NCI-H82 treated with DMSO at 0.1 percent for 48 hours (cell line): ENCODE results near the gene CCDC14.
A peak's percentile ranks its signal among the peaks of the same experiment; 100 is the strongest.
"Not testable (repeated sequence)": the region's sequence is repeated elsewhere in the genome, so short reads cannot be mapped to it uniquely, and the experiment has no call there.

Experiments
- DNase-seq: peaks from one replicate; lab custom pipeline; 2025; ENCODE audit not compliant: unreplicated experiment; lab: John Stamatoyannopoulos, UW

The CCDC14 gene

DNA sequence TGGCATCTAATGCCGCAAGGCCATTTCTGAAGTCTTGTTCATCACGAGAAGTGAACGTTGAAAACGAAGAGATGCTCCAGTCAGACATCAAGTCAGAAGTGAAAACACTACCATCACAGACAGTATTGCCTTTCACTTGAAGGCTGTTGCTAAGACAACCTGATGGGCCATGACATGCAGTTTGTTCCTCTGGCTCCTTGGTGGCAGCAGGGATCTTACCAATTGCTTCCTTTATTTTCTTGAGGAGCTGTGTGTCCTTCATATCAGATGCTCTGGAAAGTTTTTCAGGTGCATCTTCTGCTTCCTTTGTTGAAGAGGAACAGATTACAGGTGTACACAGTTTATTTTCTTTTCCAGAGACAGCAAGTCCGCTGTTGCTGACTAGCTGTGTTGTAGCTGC, 46.2 kb downstream of the CCDC14 start:
- DNase-seq = no peak

DNA sequence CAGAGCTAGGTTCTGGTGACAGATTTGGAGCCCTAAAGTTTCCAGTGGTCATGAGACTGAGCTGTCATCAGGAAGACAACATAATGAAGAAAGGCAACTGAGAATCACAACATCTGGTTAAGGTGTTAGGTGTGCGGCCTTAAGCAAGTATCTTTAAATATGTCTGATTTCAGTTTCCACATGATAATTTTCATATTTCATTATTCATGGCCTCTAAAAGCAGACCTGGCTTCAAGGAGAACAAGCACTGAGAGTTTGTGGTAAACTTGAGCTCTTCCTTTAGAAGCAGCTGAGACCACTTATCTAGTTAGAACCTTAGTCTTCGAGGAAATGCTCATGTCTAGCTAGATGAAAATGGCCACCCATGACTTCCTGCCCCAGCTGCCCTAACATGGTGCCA, 51.2 kb downstream of the CCDC14 start:
- DNase-seq = no peak

DNA sequence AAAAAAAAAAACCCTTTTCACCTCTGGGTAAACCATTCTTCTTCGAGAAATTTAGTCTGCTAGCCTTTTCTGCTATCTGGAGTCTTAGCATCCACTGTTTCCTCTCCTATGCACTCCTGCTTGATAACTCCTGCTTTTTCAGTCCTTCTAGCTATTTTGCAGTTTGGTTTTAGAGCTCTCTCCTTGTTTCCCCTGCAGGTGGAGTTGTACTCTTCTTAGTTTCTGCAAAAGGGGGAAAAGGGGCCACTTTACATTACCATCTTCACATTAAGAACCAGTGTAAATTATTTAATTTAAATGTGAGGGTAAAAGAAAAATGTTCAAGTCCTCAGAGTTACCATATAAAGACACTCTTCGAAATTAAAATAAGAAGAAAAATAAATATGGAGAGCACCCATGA, 53.3 kb downstream of the CCDC14 start:
- DNase-seq = no peak

DNA sequence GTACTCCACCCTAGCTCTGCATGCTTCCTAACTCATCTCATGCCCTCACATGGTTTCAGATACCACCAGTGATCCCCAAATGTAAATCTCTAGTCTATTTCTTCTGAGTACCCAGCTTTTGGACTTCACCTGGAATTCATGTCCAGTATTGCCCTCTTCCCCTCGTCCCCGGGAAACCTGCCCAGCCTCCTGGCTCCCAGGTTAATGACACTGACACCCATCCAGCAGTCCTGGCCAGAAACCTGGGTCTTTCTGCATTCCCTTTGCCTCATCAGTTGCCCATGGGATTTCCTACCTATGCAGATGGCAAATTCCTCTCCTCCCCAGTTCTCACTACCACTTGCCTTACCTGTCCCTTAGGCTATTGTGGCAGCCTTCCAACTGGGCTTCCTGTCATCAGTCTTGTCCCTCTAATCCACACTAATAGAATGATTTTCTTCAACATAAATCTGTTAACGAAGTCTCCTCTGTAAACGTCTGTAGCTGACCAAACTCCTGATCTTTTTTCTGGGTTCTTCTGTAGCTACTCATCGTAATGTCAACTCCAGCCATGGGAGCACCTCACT, 61.6 kb downstream of the CCDC14 start:
- no peak for DNase-seq

DNA sequence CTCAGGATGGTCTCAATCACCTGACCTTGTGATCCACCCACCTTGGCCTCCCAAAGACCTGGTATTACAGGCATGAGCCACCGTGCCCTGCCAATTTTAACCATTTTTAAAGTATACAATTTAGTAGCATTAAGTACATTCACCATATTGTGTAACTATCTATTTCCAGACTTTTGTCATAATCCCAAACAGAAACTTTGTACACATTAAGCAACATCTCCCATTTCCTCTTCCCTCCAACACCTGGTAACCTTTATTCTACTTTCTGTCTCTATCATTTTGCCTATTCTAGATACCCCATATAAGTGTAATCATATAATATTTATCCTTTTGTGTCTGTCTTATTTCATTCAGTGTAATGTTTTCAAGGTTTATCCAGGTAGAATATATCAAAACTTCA, 68.0 kb downstream of the CCDC14 start:
- no peak for DNase-seq

DNA sequence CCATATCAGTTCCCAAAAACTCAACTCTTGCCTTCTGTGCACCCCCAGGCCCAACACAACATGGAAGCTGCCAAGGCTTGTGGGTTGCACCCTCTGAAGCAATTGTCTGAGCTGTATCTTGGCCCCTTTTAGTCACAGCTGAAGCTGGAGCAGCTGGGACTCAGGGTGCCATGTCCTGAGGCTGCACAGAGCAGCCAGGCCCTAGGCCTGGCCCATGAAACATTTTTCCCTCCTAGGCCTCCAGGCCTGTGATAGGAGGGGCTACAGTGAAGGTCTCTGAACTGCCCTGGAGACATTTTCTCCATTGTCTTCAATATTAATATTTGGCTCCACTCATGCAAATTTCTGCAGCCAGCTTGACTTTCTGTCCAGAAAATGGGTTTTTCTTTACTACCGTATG, 68.8 kb downstream of the CCDC14 start:
- DNase-seq = no peak

DNA sequence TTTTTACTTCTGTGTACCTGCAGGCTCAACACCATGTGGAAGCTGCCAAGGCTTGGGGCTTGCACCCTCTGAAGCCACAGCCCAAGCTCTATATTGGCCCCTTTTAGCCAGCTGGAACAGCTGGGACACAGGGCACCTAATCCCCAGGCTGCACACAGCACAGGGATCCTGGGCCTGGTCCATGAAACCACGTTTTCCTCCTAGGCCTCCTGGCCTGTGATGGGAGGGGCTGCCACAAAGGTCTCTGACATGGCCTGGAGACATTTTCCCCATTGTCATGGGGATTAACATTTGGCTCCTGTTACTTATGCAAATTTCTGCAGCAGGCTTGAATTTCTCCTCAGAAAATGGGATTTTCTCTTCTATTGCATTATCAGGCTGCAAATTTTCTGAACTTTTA, 70.0 kb downstream of the CCDC14 start:
- DNase-seq = not testable (repeated sequence)

DNA sequence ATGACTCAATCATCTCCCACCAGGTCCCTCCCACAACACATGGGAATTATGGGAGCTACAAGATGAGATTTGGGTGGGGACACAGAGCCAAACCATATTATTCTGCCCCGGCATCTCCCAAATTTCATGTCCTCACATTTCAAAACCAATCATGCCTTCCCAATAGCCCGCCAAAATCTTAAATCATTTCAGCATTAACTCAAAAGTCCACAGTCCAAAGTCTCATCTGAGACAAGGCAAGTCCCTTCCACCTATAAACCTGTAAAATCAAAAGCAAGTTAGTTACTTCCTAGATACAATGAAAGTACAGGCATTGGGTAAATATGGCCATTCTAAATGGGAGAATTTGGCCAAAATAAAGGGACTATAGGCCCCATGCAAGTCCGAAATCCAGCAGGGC, 70.9 kb downstream of the CCDC14 start:
- not testable (repeated sequence) for DNase-seq

DNA sequence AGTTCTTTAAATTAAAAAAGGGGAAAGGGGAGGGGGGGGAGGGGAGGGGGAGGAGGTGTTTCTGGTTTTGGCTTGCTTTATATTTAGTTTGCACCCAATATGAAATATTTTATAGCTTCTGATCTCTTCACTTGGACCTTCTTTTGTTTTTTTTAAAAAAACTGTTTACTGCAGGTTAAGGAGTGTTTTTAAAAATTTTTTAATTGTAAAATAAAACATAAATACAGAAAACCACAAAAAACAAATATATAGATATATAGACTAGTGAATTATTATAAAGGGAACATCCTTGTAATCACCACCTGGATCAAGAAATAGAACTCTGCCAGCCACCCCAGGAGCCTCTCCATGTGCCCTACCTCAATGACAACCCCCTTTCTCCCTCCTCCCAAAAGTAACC, 76.0 kb downstream of the CCDC14 start:
- DNase-seq = no peak

DNA sequence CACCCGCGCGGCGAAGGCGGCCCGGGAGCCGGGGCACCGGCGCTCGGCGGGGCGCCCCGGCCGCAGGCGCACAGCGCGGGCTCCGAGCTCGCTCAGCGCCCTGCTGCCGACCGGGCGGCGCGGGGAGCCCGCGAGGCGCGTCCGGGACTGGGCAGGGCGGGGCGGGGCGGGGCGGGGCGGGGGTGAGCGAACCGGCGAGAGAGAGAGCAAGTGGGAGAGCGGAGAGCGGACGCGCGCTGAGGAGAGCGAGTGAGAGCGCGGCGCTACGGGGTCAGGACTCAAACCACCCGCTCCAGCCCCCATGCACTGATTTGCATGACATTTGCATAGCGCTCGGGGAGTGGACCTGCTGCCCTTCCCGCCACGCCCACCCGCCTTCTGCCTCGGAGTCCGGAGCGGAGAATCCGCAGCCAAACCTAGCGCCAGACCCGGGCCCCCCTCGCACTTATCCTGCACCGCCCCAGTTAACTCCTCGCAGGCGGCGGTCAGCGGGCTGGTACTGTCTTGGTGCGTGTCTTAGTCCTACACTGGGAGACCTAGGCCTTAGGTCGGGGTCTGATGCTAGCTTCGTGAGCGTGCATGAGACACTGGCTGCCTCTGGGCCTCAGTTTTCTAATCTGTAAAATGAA, 76.7 kb downstream of the CCDC14 start, which contains the start of gene MYLK:
Gene MYLK, minus strand, starts transcription at position 130 of the 629 bp plus-strand sequence. CDS start 90,491 bp downstream, outside the sequence.
- peak; percentile 92 for DNase-seq

DNA sequence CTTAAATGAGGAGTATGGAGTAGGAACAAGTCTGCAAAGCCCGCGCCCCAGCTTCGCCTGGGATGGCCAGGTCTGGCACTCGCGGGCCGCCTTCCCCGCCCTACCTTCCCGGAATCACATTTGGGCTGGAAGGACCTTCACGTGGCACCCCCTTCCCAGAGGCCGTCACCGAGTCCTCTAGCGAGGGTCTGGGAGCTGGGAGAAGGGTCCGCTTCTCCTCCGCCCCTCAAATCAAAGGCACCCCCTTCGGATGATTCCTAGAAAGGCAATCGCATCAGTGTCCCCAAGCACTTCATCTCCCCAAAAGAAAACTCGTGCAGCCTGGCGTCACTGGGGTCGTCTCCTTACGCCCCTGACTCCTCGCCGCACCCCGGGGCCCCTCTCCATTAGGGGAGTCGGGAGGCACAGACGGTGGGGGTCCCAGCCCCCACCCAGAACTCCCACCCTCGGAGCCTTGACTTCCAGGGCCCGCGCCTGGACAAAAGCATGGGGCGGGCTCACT, 77.3 kb downstream of the CCDC14 start:
- DNase-seq = no peak

DNA sequence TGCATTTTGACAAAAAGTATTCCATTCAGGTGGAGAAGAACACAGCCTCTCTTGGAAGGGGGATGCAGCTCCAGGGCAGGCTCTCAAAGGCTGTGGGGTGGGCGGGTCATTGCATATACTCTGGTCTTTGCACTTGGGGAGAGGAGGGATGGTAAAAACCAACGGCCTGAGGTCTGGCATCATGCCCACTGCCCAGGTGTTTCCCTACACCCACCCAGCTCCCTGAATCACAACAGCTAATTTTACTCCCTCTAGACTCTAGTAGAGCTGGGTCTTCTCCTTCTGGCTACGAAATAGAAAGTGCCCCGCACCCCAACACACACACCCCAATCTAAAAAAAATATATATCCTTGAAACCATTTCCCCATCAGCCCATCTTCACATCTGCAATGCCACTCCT, 77.9 kb downstream of the CCDC14 start:
- DNase-seq = no peak

DNA sequence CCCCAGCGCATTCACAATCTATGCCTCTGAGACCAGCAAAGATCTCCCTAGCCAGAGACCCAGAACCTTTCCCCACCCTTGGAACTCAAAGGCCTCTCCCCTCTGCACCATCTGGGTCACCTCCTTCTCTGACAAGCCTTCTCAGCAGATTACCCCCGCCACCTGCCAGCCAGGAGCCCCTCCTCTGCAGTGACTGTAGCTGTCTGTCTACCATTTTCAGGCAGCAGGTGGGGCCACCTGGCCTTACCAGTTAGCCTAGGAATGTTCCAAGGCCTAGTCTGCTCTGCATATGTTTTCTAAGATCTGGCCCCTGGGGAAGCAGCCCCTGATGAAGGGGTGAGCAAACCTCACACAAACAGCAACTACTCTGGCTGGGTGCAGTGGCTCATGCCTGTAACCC, 79.3 kb downstream of the CCDC14 start:
- DNase-seq = no peak

DNA sequence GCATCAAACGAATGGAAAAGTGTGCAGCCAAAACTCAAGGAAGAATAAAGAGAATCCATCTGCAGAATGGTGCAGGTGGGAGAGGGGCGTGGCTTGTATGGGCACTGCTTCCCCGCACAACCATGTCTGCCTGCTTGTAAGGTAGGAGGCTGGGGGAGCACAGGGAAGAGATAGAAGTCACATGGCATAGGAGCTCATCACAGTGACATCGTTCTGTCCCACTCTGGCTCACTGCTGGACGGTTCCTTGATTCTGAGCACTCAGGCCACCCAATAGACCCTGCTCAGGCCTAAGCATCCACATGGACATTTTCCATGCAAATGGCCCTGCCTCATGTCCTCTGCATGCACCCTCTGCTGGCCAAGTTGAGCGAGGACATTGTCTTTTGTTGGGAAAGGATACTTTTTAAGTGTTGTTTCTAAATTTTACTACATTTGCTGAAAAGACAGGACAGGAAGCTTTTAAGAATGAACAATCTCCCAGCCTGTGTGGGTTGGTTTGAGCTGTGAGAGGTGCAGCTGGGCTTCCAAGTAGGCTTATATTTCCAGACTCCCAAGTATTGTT, 79.9 kb downstream of the CCDC14 start:
- no peak for DNase-seq

DNA sequence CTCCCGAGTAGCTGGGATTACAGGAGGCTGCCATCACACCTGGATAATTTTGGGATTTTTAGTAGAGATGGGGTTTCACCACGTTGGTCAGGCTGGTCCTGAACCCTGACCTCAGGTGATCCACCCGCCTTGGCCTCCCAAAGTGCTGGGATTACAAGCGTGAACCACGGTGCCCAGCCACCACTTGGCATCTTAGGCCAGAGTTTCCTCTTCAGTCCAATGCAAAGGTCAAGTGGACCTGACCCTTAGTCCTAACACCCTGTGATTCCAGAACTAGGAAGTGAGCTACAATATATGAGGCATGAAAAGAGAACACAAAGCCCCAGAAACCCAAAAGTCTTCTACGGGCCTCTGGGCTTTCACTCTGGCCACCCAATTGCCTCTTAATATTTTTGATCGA, 82.2 kb downstream of the CCDC14 start:
- no peak for DNase-seq

DNA sequence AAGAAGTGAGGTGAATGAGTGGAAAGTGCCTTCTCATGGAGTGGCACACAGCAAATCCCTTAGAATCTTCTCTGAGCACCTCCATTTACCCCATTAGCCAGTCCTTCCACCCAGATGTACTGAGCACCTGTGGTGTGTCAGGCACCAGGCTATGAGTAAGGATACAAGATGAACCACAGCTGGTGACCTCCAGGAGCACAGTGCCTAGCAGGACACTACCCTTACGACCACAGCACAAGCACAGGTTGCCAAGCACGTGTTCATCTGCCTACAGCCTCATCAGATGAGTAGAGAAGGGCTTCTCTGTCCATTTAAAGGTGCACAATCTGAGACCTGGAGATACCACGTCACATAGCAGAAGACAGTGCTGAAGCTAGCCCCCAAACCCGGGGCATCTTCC, 83.1 kb downstream of the CCDC14 start:
- no peak for DNase-seq

DNA sequence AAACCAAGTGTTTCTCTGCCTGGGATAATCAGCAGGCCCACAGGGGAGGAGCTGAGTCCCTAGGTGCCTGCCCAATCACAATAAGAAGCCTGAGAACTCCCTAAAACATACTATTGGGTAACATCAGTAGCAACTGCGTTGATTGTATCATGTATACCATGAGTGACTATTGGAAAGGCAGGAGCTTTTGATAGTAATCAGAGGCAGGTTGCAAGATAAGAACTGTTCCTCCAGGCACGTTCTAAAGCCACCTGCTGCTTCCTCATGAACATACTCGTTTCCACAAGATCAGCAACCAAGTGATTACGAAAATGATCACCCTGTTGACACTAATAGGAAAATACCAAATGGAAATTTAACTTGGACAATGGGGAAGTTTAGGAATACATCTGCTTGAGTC, 83.6 kb downstream of the CCDC14 start:
- no peak for DNase-seq

DNA sequence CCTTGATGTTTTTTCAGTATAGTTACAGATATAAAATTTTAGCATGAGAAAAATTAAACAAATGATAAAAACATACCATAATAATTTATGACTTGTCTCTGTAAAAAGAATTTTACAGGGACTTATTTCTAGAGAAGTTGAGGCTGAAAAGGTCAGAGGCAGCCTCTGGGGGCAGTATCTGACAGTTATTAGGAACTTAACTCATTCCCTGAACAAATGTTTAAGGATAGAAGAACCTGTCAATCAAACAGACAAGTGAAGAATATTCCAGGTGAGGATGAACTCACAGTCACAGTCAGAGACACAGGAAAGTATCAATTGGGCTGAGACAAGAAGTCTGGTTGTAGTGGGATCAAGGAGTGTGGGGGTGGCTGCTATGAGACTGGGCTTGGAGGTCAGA, 84.2 kb downstream of the CCDC14 start:
- DNase-seq = no peak

DNA sequence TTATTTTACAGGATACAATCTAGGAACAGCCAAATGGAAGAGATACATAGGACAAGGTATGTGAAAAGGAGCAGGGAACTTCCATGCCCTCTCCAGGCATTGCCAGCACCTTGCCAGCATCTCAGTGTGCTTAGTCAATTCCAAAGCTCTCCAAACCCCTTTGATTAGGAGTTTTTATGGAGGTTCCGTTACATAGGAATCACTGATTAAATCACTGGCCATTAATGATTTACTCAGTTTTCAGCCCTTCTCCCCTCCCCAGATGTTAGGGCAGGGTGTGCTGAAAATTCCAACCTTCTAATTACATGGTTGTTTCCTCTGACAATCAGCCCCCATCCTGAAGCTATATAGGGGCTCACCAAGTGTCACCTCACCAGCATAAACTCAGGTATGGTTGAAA, 88.4 kb downstream of the CCDC14 start:
- no peak for DNase-seq

DNA sequence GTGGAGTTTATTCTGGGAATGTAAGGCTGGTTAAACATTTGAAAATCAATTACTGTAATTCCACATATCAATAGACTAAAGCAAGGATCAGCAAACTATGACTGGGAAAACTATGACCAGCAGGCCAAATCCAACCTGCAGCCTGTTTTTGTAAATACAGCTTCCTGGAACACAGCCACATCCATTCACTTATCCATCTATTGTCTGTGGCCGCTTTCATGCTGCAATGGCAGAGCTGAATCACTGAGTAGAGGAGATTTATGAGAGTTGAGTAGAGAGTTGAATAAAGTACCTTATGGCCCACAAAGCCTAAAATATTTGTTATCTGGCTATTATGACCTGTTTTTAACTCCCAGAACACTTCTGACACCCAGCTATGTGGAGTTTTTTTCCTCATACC, 89.1 kb downstream of the CCDC14 start:
- no peak for DNase-seq

DNA sequence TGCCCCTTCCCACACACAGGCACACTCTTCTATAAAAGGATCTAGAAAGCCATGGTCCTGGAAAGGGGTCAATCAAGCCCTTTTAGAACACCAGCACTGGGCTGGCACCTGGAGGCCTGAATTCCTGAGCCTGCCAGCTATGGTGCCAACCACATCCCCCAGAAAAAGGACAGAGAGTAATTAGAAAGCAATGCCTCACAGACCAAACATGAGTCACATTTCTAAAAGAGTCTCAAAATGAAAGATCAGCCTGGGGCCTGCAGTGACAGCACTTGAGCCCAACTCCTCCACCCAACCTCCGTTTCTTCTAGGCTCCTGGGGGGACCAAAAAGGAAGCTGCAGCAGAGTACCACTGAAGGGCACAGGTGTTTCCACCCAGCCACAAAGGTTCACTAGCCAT, 91.0 kb downstream of the CCDC14 start:
- no peak for DNase-seq

DNA sequence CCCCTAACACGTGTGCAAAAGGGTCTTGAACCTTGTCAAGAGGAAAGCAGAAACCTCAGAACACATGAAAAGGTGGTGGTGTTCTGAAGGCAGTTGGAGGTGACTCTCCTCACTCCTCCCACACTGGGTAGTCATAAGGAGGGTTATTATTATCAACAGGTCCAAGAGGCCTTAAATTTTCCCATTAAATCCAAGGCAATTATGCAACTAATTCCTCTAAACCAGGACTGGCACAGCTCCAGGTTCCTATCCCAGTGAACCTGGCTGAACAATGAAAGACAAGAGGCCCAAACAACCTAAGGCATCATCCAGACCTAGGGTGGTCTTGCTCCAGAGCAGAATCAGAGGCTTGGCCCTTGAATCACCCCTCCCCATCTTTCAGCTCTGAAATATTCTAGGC, 91.9 kb downstream of the CCDC14 start:
- no peak for DNase-seq

DNA sequence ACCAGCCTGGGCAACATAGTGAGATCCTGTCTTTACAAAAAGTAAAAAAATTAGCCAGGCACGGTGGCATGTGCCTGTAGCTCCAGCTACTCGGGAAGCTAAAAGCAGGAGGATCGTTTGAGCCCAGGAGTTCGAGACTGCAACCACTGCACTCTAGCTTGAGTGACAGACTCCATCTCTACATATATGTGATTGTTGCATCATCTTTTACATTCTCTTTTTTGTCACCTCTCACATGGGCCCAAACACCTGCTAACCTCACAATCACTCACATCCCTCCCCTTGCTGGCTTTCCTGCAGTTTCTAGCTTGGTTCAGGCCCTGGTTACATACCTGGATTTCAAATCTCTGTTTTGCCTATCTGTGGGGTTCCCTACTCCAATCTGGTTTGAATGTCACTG, 96.3 kb downstream of the CCDC14 start:
- no peak for DNase-seq
